ENCODE measurements around the gene UQCRH.

Gene UQCRH

DNA sequence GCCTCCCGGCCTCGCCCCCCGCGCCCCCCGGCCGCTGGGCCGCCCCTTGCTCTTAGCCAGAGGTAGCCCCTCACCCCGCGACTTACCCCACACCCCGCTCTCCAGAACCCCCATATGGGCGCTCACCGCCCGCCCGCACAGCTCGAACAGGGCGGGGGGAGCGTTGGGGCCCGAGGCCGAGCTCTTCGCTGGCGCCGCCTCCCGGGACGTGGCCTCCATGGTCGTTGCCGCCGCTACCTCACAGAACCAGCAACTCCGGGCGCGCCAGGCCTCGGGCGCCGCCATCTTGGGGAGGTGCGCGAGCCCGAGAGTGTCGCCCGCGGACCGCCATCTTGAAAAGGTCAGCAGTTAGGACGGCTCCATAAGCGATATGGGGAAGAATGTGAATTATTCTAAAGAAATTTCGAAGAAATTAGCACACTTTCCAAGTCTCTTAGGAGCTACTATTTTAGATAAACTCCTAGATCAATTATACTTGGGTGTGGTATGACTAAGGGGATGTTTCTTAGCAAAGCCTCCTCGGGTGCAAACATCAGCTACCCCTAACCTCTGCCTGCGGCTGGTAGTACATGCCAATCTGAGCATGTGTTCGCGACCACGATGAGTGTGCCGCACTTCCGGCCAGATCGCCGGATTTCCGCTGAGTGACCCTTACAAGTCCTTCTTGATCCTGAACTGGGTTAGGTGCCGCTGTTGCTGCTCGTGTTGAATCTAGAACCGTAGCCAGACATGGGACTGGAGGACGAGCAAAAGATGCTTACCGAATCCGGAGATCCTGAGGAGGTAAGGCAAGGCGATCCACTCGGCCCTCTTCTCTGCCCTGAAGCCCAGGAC, at the start of gene UQCRH, which contains the start of gene LRRC41:
UQCRH (plus strand) TSS at position 661 of the 834 bp plus-strand sequence; CDS start at position 730, 69 bp downstream.
LRRC41 (minus strand) TSS at position 579 of the 834 bp plus-strand sequence; CDS start at position 285, 294 bp downstream.
- peak; percentile 56 to 88 for DNase-seq

DNA sequence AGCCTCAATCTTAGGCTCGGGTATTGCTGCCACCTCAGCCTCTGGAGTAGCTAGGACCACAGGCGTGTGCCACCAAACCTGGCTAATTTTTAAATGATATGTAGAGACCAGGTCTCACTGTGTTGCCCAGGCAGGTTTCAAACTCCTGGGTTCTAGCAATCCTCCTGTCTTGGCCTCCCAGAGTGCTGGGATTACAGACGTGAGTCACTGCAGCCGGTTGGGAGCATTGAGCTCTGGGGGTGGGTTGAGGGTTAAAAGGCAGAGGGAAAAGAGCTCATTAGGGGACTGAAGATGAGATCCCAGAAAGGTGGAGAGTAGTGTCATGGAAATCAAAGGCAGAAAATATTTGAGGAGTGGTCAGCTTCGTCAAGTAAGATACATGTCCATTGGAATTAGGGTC, 48.8 kb upstream of the UQCRH start:
- no peak for DNase-seq

DNA sequence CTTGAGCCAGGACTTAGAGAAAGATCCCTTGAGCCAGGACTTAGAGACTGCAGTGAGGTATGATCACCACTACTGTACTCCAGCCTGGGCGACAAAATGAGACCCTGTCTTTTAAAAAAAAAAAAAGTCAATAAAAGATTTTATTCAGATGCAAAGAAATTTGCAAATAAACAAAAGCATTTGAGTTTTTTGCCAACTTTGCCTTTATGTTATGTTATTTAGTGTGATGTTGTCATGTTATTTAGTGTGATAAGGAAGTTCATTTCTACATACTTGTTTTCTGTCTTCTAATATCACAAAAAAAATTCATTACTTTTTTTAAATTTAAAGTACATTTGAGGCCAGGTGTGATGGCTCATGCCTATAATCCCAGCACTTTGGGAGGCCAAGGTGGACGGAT, 47.0 kb upstream of the UQCRH start:
- DNase-seq, result no peak

DNA sequence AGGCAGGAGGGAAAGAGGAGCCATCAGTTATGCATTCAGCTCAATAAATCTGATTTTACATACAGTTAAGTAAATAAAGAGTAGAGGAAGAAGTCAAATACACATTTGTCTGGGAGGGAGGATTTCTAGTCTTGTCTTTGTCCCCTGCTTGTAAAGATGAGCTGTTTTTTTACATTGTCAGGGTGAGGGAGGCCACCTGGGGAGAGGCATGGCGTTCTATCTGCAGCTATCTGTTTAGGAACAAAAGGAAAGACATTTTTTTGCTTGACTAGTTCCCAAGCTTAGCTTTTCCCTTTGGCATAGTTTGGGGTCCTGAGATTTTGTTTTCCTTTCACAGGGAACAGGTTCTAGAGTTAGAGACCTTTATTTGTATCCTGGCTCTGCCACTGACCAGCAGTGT, 41.0 kb upstream of the UQCRH start:
- no peak for DNase-seq

DNA sequence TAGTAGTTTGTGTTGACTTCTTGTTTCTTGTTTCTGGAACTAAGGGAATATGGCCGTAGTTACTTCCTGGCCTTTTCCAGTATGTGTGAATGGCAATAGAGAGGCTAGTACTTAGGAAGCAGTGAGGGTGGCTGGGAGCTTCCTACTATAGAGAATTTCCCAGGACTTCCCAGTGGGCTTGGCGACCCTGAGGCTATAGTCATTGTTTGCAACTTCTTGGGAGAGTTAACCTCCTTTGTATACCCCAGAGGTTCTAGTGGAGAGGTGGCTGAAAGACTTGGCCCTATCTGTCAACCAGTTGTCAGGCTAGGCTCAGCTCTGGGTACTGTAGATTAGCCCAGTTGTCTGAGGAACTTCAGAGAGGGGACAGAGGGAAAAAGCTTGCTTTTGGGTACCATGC, 40.4 kb upstream of the UQCRH start:
- DNase-seq, result no peak

DNA sequence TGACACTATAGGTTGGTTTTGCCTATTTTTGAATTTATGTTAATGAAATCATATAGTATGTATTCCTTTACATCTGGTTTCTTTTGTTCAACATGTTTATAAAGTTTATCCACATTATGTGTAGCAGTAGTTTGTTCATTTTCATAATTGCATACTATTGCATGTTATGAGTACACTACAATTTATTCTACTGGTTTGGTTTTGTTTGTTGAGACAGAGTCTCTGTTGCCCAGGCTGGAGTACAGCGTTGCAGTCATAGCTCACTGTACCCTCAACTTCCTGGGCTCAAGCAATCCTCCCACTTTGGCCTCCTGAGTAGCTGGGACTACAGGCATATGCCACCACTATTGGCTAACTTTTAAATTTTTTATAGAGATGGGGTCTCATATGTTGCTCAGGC, 34.9 kb upstream of the UQCRH start:
- no peak for DNase-seq

DNA sequence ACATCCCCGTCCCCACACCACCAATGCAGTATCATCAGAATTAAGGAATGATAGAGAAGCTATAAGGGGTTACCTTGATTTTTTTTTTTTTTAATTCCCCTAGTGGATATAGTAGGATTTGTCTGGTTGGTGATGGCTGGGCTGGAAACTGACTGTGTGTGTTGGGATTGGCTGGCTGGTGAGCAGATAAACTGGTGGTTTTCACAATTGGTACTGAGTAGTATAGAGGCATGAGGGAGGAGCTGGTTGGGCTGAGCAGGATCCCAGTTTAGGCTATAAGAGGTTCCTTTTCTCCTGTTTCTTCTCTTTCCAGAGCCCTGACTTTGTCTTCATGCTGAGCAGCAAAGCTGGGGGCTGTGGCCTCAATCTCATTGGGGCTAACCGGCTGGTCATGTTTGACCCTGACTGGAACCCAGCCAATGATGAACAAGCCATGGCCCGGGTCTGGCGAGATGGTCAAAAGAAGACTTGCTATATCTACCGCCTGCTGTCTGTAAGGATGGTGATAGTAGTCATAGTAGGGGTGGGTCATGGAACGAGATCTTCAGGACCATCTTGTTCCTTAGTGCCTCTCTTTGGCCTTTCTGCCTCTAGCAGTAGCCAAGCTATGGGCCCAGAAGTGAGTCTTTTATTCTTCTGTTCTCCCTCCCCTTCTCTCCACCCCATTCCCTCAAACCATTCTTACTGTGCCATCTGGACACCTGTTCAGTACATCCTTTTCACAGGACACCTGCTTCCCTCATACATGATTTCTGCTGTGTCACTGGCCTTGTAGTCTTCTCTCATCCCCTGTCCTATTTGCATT, 29.1 kb upstream of the UQCRH start:
- DNase-seq, result no peak

DNA sequence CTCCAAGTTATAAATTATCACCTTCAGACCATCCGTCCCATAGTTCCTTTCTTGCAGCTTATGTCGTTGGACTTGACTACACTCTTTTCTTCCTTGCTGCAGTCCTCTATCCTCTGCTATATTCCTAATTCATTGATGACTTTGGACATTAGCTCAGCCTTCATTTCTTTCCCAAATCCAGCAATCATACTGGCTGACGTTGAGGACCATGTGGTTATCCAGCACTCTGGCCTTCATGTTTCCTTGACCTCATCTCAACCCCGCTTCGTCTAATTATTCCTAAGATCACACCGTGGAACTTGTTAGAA, 28.5 kb upstream of the UQCRH start:
- no peak for DNase-seq

DNA sequence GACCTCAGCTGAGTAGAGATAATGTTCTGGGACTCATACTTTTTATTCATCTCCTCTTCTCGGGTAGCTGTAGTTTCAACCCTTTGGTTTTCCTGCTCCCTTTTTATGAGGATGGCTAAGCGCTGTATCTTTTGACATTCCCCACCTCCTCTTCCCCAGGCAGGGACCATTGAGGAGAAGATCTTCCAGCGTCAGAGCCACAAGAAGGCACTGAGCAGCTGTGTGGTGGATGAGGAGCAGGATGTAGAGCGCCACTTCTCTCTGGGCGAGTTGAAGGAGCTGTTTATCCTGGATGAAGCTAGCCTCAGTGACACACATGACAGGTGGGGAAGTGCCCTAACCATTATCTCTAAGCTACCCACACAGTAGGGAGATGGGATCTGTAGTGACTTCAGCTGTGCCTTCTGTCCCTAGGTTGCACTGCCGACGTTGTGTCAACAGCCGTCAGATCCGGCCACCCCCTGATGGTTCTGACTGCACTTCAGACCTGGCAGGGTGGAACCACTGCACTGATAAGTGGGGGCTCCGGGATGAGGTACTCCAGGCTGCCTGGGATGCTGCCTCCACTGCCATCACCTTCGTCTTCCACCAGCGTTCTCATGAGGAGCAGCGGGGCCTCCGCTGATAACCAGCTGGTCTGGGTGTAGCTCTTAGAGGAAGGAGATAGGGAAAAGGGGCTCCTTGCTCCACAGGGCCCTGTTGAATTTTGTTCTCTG, 25.7 kb upstream of the UQCRH start:
- DNase-seq, result no peak

DNA sequence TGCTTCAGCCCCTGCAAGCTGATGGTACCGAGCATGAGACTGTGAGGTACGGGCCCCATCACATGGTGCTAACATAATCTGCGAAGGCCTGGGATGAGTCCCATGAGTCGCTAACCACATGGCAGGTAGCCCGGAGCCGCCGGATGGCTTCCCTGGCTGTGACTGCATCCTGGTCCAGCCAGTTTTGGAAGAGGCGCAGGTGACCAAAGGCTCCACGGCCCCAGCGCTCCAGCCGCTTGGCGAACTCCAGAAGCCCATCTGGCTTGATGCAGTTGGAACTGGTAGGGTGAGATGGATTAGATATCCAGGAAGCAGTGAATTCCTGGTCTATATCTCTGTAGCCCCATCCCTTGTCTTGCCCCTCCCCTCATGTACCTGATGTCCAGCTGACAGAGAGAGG, 24.7 kb upstream of the UQCRH start:
- peak in 1 of 2 experiments; percentile 41 for DNase-seq

DNA sequence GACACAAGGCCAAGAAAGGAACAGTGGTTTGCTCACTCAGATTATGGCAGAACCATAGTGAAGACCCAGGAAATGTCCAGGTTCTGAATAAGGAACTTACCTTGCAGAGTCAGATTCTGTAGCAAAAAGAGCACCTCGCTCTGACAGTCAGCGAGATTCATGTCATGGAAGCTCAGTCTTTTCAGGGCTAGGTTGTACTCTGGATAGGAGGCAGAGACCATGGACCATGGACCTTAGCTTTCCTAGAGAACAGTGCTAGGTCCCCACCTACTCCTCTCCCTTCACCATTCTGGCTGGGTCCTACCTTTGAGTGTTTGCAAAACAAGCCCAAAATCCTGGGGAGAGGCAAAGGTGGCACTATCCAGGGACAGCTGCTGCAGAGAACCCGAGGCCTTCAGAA, 23.4 kb upstream of the UQCRH start:
- no peak for DNase-seq

DNA sequence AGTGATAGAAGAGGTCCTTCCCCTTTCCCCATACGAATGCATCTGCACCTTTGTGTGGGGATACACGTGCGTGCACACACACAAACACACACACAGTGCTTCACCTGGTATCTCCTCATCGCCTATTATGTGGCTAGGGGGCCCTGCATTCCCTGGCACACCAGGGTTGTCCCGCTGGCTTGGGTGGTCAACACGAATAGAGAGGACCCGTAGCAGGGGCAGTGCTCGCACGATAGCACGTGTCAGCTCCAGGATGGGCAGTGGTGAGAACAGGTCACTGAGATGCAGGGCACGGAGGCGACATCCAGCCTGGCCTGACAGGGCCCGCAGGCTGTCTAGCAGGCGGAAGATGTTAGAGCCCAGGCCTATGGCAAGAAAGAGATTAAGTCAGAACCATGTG, 22.5 kb upstream of the UQCRH start:
- DNase-seq, result no peak

DNA sequence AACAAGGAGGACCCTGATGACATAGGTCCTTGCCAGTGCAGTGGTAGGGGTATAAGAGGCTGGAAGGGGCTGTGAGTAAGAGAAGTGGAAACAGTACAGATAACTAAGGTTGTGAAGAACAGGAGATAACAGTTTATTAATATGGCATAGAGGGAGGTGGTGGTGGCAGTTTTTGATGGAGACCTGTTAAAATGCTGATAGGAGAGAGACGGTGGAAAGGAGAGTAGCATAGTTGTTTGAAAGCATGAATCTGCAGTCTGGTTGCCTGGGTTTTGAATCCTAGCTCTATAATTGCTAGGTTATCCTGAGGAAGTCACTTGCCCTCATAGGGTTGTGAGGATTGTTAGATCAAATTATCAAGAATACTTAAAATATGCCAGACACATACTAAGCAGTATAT, 19.4 kb upstream of the UQCRH start:
- no peak for DNase-seq

DNA sequence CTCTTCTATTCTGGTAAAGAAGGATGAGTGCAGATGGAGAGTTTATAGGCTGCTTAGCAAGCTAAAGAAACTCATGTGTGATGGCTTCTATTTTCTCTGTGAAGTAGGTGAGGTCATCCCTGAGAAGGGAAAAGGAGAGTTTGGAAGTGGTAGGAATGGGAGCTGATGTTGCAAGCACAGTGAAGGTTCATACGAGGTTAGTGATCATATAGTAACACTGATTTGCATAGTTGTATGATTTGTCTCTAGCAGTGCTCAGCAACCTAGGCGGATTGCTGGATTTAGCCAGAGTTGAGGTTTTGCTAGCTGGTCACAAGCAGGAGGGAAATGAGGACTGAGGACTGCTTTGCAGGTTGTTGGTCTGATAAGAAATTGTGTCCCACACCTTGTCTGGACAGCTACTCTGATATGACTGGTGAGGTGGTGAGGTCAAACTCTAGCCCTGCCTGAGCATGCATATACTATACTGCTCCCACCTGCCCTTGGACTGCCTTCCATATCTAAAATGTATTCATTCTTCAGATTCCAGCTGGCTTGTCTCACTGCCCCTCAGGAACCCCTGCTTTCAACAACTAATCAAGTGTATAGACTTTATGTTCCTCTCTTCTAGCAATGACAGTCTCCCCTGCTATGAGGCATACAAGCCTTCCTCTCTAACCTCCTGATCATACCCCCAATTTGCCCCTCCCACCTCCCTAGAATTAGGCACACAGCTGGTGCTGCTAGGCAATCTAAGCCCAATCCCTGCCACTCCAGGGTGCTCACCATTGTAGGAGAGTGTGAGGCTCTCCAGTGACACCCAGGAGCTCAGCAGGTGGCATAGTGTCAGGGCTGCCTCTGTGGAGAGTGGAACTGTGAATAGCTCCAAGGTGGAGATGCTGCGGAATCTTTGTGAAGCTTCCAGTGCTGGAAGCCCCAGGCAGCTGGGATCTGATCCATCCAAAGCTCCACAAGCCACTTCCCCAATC, 18.6 kb upstream of the UQCRH start:
- DNase-seq, result no peak

DNA sequence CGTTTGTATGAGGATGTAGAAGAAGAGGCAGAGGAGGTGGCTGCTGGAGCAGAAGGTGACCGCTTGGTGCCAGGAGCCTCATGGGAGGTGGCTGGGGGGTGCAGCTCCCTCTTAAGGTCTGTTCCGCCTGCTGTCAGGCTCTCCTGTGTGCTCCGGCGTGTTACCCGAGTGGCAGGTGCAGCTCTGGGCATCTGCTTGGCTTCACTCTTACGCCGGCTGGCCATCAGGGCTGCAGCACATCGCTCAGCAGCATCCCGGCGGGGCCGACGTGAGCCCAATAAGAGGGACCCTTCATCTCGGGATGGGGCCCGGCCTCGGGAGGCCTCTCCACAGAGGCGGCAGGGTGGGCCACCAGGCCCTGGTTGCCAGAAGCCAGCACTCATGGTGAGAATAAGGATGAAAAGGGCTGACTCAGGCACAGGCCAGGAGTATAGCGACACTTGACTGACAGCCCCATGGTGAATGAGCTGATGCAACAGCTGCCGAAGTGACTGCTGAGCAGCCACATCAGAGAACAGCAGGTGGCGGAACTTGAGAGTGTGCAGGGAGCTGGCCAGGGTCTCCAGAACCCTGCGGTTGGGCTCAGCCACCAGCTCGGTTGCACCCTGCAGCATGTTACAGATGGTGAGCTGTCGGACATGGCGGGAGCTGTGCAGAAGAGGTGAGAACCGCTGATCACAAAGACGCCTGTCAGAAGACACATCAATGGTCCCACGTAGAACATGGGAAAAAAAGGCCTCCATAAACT, 17.6 kb upstream of the UQCRH start:
- DNase-seq, result no peak

DNA sequence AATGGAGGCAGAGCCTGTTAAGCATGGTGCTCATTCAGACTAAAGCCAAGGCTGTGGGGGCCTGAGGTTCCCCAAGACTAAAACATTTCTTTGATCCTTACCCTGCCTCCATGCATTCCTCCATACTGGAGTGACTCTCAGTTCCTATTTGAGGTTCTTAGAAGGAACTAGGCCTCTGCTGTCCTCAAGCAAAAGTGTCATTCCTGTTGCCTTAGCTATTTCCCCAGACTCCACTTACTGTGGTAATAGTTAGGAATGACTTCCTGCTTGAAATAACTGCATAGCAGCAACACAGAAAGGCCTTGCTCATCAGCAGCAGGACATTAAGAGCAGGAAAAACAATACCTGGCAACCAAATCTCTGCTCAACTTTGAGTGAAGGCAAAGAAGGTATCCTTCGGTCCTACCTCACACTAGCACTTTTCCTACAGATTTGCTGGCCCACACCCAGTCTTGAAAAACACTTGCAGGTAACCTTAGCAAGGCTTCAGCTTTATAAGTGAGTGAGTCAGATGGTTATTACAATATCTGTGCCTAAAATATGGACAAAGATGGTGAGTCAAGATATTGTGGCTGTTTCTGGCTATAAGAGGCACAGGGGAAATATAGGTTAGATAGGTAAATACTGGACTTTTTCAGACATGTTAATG, 14.9 kb upstream of the UQCRH start:
- DNase-seq, result no peak

DNA sequence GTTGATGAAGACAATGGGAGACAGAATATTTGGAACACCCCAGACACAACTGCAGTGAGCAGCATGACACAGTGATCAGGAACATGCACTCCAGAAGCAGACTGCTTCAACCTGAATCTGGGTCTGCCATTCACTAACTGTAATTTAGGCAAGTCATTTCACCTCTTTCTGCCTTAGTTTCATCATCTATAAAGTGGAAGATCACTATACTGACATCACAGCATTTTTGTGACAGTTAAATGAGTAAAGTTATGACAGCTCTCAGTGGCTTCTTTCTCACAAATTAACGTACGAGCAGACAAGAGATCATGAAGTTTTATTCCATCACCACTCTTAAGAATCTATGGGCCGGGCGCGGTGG, 14.4 kb upstream of the UQCRH start:
- no peak for DNase-seq

DNA sequence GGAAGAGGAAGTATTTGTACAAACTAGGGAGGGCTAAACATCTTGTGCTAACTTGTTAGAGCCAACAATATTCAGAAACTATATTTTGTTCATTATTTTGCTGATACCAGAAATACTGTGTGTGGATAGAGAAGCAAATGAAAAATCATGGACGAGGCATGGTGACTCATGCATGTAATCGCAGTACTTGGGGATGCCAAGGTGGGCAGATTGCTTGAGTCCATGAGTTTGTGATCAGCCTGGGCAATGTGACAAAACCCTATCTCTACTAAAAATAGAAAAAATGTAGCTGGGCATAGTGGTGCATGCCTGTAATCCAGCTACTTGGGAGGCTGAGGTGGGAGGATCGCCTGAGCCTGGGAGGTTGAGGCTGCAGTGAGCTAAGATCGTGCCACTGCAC, 13.5 kb upstream of the UQCRH start:
- no peak for DNase-seq

DNA sequence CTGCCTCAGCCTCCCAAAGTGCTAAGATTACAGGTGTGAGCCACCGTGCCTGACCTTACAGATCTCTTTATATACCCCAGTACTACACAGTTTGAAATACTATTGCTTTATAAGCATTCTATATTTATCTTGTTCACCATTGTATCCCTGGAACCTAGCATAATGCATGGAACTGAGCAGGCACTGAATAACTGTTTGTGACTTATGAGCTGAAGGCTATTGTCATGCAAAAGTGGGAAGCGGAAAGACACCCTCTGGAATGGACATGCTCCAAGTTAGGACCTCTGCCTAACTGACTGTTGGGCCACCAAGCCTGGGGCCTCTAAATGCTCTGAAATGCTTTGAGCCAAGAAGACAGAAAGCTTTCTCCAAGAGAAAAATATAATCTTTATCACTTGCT, 8.2 kb upstream of the UQCRH start:
- no peak for DNase-seq

DNA sequence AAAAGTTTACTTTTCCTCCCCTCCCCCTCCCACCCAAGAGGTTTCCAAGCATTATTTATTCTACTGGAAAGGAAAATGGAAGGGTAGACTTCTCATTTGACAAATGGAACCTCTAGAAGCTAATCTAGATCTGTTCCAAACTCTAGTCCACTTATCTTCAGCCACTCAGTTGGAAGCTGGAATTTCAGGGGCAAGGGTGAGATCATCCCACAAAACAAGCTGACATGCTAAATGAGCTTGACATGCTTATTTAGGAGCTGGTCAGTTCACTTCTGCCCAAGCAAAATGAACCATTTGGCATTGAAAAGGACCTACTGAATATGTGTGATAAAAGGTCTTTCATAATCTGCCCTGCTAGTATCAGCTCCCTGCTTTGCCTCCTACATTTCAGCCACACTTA, 5.1 kb upstream of the UQCRH start:
- no peak for DNase-seq
